Measurements from ENCODE around the gene TSC1. TPM values are rescaled to one million over a fixed set of nuclear protein-coding genes. Genes with fewer than 3 reads are reported as not detected.
A peak's percentile ranks its signal among the peaks of the same experiment; 100 is the strongest.

Gene TSC1
- total and polyA plus RNA-seq, 10 of the 15 experiments (the other 5 are each of a cell fraction or from before 2014, with no cell fraction given): 4.0 to 48.0 (median 14.9) TPM

DNA sequence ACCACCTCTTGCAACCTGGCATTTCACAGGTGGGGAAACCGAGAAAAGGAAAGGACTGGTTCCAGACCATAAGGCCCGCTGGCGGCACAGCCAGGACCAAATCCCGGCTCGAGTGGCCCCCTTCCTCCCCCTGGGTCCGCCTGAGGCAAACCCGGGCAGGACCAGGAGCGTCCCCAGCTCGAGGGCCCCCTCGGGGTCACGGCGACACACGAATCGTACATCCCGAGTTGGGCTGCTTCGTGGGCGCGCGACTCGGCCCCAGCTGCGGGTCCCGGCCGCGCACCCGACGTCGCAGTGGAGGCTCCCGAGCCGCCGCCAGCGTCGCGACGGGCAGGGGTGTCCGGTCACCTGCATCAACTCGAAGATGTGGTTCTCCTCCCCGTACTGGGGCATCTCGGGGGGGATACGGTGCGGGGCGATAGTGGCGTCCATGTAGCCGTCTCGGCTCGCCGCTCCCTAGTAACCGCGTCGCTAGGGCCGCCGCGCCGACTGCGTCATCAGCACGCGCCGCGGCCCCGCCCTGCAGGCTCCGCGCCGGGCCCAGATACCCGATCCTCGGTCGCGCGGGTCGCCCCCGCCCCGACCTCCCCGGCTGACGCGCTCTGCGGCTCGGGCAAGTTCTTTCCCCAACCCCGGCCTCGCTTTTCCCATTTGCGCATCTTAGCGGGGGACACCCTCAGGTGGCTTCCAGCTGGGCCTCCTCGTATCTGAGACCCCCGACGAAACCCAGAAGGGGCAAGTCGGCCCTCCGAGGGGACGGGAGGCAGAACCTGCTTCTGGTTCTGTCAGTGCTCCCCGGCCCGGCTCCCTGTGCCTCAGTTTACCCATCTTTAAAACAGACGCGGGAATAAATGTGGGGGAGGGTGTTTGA, 66.4 kb downstream of the TSC1 start, which contains the start of gene AK8 (continued):
- TF ChIP-seq, protein P1, sequence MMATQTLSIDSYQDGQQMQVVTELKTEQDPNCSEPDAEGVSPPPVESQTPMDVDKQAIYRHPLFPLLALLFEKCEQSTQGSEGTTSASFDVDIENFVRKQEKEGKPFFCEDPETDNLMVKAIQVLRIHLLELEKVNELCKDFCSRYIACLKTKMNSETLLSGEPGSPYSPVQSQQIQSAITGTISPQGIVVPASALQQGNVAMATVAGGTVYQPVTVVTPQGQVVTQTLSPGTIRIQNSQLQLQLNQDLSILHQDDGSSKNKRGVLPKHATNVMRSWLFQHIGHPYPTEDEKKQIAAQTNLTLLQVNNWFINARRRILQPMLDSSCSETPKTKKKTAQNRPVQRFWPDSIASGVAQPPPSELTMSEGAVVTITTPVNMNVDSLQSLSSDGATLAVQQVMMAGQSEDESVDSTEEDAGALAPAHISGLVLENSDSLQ (IDR thresholded peaks at IDR 0.05): no peak
- TF ChIP-seq RELA (IDR thresholded peaks at IDR 0.05; ENCODE audit: borderline replicate concordance, partially characterized antibody) (peak; percentile 77), BCL11A (IDR thresholded peaks at IDR 0.05; ENCODE audit: low read depth, low read length) (no peak), RAD21 (IDR thresholded peaks at IDR 0.05; ENCODE audit: insufficient read depth, low read depth, low read length) (no peak), SIX5 (IDR thresholded peaks at IDR 0.05; ENCODE audit: low read depth, low read length, severe bottlenecking) (peak; percentile 24), GATAD2B (conservative IDR thresholded peaks at IDR 0.05; ENCODE audit: low read depth) (peak; percentile 79), FOXM1 (IDR thresholded peaks at IDR 0.05; ENCODE audit: low read depth, low read length) (no peak), SMAD5 (IDR thresholded peaks at IDR 0.05; ENCODE audit: low read depth) (no peak), CBX5 (IDR thresholded peaks at IDR 0.05; ENCODE audit: low read depth) (no peak), SUPT20H (IDR thresholded peaks at IDR 0.05; ENCODE audit: borderline replicate concordance, control insufficient read depth, low read depth, low read length) (no peak), SPI1 (IDR thresholded peaks at IDR 0.05; ENCODE audit: borderline replicate concordance, insufficient read depth, low read depth, low read length) (no peak), POLR2AphosphoS2 (IDR thresholded peaks at IDR 0.05; ENCODE audit: low read depth, low read length) (no peak), DPF2 (IDR thresholded peaks at IDR 0.05) (0 out of 2 replicates have a peak, but pooled peaks have one; percentile 44), ZBED1 (IDR thresholded peaks at IDR 0.05; ENCODE audit: borderline replicate concordance) (no peak), ZNF207 (IDR thresholded peaks at IDR 0.05; ENCODE audit: borderline replicate concordance) (peak; percentile 96; the same call in 1 of the 2 replicates), RAD51 (IDR thresholded peaks at IDR 0.05) (no peak), CBFB (IDR thresholded peaks at IDR 0.05; ENCODE audit: low read depth) (no peak), NFYA (IDR thresholded peaks at IDR 0.05; ENCODE audit: borderline replicate concordance, low read depth, low read length) (no peak), FOXK2 (IDR thresholded peaks at IDR 0.05) (no peak), MTA2 (IDR thresholded peaks at IDR 0.05; ENCODE audit: low read depth) (no peak)
- TF ChIP-seq, protein P2, sequence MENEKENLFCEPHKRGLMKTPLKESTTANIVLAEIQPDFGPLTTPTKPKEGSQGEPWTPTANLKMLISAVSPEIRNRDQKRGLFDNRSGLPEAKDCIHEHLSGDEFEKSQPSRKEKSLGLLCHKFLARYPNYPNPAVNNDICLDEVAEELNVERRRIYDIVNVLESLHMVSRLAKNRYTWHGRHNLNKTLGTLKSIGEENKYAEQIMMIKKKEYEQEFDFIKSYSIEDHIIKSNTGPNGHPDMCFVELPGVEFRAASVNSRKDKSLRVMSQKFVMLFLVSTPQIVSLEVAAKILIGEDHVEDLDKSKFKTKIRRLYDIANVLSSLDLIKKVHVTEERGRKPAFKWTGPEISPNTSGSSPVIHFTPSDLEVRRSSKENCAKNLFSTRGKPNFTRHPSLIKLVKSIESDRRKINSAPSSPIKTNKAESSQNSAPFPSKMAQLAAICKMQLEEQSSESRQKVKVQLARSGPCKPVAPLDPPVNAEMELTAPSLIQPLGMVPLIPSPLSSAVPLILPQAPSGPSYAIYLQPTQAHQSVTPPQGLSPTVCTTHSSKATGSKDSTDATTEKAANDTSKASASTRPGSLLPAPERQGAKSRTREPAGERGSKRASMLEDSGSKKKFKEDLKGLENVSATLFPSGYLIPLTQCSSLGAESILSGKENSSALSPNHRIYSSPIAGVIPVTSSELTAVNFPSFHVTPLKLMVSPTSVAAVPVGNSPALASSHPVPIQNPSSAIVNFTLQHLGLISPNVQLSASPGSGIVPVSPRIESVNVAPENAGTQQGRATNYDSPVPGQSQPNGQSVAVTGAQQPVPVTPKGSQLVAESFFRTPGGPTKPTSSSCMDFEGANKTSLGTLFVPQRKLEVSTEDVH (IDR thresholded peaks at IDR 0.05; ENCODE audit: low read depth, partially characterized antibody): no peak
- TF ChIP-seq, protein P3, sequence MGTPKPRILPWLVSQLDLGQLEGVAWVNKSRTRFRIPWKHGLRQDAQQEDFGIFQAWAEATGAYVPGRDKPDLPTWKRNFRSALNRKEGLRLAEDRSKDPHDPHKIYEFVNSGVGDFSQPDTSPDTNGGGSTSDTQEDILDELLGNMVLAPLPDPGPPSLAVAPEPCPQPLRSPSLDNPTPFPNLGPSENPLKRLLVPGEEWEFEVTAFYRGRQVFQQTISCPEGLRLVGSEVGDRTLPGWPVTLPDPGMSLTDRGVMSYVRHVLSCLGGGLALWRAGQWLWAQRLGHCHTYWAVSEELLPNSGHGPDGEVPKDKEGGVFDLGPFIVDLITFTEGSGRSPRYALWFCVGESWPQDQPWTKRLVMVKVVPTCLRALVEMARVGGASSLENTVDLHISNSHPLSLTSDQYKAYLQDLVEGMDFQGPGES (IDR thresholded peaks at IDR 0.05): no peak
- TF ChIP-seq, protein P4, sequence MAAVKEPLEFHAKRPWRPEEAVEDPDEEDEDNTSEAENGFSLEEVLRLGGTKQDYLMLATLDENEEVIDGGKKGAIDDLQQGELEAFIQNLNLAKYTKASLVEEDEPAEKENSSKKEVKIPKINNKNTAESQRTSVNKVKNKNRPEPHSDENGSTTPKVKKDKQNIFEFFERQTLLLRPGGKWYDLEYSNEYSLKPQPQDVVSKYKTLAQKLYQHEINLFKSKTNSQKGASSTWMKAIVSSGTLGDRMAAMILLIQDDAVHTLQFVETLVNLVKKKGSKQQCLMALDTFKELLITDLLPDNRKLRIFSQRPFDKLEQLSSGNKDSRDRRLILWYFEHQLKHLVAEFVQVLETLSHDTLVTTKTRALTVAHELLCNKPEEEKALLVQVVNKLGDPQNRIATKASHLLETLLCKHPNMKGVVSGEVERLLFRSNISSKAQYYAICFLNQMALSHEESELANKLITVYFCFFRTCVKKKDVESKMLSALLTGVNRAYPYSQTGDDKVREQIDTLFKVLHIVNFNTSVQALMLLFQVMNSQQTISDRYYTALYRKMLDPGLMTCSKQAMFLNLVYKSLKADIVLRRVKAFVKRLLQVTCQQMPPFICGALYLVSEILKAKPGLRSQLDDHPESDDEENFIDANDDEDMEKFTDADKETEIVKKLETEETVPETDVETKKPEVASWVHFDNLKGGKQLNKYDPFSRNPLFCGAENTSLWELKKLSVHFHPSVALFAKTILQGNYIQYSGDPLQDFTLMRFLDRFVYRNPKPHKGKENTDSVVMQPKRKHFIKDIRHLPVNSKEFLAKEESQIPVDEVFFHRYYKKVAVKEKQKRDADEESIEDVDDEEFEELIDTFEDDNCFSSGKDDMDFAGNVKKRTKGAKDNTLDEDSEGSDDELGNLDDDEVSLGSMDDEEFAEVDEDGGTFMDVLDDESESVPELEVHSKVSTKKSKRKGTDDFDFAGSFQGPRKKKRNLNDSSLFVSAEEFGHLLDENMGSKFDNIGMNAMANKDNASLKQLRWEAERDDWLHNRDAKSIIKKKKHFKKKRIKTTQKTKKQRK (IDR thresholded peaks at IDR 0.05; ENCODE audit: low read depth, low read length): no peak
